HCT116 (cell line): Measurements from ENCODE around the gene LYSMD3. TPM values are rescaled to one million over a fixed set of nuclear protein-coding genes. Genes with fewer than 3 reads are reported as not detected.

Experiments
- ATAC-seq: fragments of 200-7000 bp; cut with Tn5 transposase; 2 replicates; pipeline ENCODE4 v1.9.1; 2020; ENCODE audit warnings: mild to moderate bottlenecking, moderate library complexity
- BruUV-seq: library from RNA; stranded (reverse); fragments of 400-500 nt; replicated peaks from 2 replicates; lab custom pipeline; 2021; lab: Mats Ljungman, UMichigan
- CTCF ChIA-PET: fragments of 300-600 bp; sonication (Branson Sonifier 250); formaldehyde crosslinking; loops from one replicate; lab custom pipeline; 2021; ENCODE audit warnings: antibody characterized with exemption; lab: Charles Lee
- POLR2A ChIA-PET: fragments of 300-600, 350-600 bp; sonication (Branson Sonifier 250); formaldehyde crosslinking; loops from one replicate; lab custom pipeline; 2021; ENCODE audit warnings: antibody characterized with exemption; lab: Charles Lee
- RAD21 ChIA-PET, 2 experiments: fragments of 300-600 bp; sonication (Branson Sonifier 250); formaldehyde crosslinking; loops; one replicate each; lab custom pipeline; 2023; ENCODE audit warnings: low total read pairs in 2 of 2; ENCODE audit not compliant: uncharacterized antibody in 2 of 2, unreplicated experiment in 2 of 2, low non-redundant PET in 1 of 2; lab: Charles Lee
- DNase-seq: peaks from one replicate; pipeline ENCODE4 v3.0.0-alpha.2; 2010; ENCODE audit warnings: low read depth, low spot score
- H2AFZ ChIP-seq: fragments of 200-600 bp; shearing (Covaris generic), sonication (generic); 2 replicates; pipeline ENCODE4 v1.6.1; 2017; ENCODE audit warnings: low read depth, mixed run types, mixed read lengths, antibody characterized with exemption, low read length; ENCODE audit not compliant: poor library complexity, severe bottlenecking
- H3K27ac ChIP-seq: 2 replicates; pipeline ENCODE4 v1.5.1; 2012; ENCODE audit warnings: low read depth, low read length
- H3K27me3 ChIP-seq: fragments of 200-600 bp; sonication (generic); 2 replicates; pipeline ENCODE4 v1.6.1; 2016; ENCODE audit warnings: mixed run types, low read length, mixed read lengths; ENCODE audit not compliant: insufficient read depth
- H3K36me3 ChIP-seq, 2 experiments: fragments of 200-500 bp in 1 of 2; fragments of 200-600 bp in 1 of 2; sonication (Bioruptor generic) in 1 of 2; sonication (generic) in 1 of 2; 2 replicates each; pipeline versions ENCODE4 v1.5.1 to v1.6.1; 2014 to 2016; ENCODE audit warnings: low read length in 2 of 2, inconsistent platforms in 1 of 2, mixed read lengths in 1 of 2, mixed run types in 1 of 2; ENCODE audit not compliant: insufficient read depth in 2 of 2, control insufficient read depth in 1 of 2
- H3K4me1 ChIP-seq, 2 experiments: fragments of 200-600 bp in 1 of 2; sonication (generic) in 1 of 2; 2 replicates each; pipeline versions ENCODE4 v1.5.1 to v1.6.1; 2012 to 2017; ENCODE audit warnings: low read length in 2 of 2, inconsistent platforms in 1 of 2, mild to moderate bottlenecking in 1 of 2, mixed read lengths in 1 of 2, mixed run types in 1 of 2, moderate library complexity in 1 of 2; ENCODE audit not compliant: insufficient read depth in 2 of 2, control insufficient read depth in 1 of 2
- H3K4me2 ChIP-seq: fragments of 200-600 bp; sonication (generic); 2 replicates; pipeline ENCODE4 v1.6.1; 2017; ENCODE audit warnings: mixed run types, low read length, mixed read lengths
- H3K4me3 ChIP-seq, 2 experiments: fragments of 200-600 bp in 1 of 2; sonication (generic) in 1 of 2; replicated peaks in 1 of 2; 2 replicates each; pipeline ENCODE4 v1.5.1; 2011 to 2016; ENCODE audit warnings: low read length in 2 of 2, control low read depth in 1 of 2, low read depth in 1 of 2, mild to moderate bottlenecking in 1 of 2, mixed read lengths in 1 of 2, mixed run types in 1 of 2
- H3K79me2 ChIP-seq: fragments of 200-600 bp; sonication (generic); 2 replicates; pipeline ENCODE4 v1.6.1; 2017; ENCODE audit warnings: mild to moderate bottlenecking, mixed run types, low read length, moderate library complexity, mixed read lengths; ENCODE audit not compliant: insufficient read depth
- H3K9ac ChIP-seq: fragments of 200-600 bp; sonication (generic); 2 replicates; pipeline ENCODE4 v1.6.1; 2016; ENCODE audit warnings: low read length, mixed read lengths
- H3K9me2 ChIP-seq: fragments of 200-600 bp; sonication (generic), shearing (Covaris generic); 2 replicates; pipeline ENCODE4 v1.6.1; 2017; ENCODE audit warnings: mixed run types, mild to moderate bottlenecking, moderate library complexity; ENCODE audit not compliant: insufficient read depth
- H3K9me3 ChIP-seq, 2 experiments: fragments of 200-500 bp in 1 of 2; fragments of 200-600 bp in 1 of 2; sonication (Bioruptor generic) in 1 of 2; sonication (generic) in 1 of 2; 2 replicates each; pipeline ENCODE4 v1.6.1; 2014 to 2017; ENCODE audit warnings: low read length in 2 of 2, mixed read lengths in 2 of 2, inconsistent platforms in 1 of 2, low read depth in 1 of 2, mild to moderate bottlenecking in 1 of 2, mixed run types in 1 of 2, moderate library complexity in 1 of 2; ENCODE audit not compliant: control insufficient read depth in 1 of 2, insufficient read depth in 1 of 2
- H4K20me1 ChIP-seq: fragments of 200-600 bp; sonication (generic), shearing (Covaris generic); 2 replicates; pipeline ENCODE4 v1.6.1; 2017; ENCODE audit warnings: mixed run types, mild to moderate bottlenecking, moderate library complexity; ENCODE audit not compliant: insufficient read depth
- CBX3 ChIP-seq: IDR thresholded peaks from 2 replicates; pipeline ENCODE4 v1.6.1; 2012; ENCODE audit warnings: low read depth
- CEBPB ChIP-seq: IDR thresholded peaks from 2 replicates; pipeline ENCODE4 v1.6.1; 2012; ENCODE audit warnings: low read depth
- EGR1 ChIP-seq: IDR thresholded peaks from 2 replicates; pipeline ENCODE4 v1.6.1; 2012; ENCODE audit warnings: low read depth
- ELF1 ChIP-seq: IDR thresholded peaks from 2 replicates; pipeline ENCODE4 v1.6.1; 2012; ENCODE audit warnings: low read depth, borderline replicate concordance
- EZH2 ChIP-seq: fragments of 200-600 bp; sonication (generic); IDR thresholded peaks from 2 replicates; pipeline ENCODE4 v1.6.1; 2017; ENCODE audit warnings: antibody characterized with exemption, mixed run types
- EZH2phosphoT487 ChIP-seq: fragments of 200-600 bp; IDR thresholded peaks from 2 replicates; pipeline ENCODE4 v1.6.1; 2018; ENCODE audit warnings: antibody characterized with exemption, borderline replicate concordance
- FOSL1 ChIP-seq: IDR thresholded peaks from 2 replicates; pipeline ENCODE4 v1.6.1; 2012; ENCODE audit warnings: low read depth
- POLR2A ChIP-seq: IDR thresholded peaks from 2 replicates; pipeline ENCODE4 v1.7.0; 2011; ENCODE audit warnings: borderline replicate concordance; ENCODE audit not compliant: insufficient read depth, insufficient read length; ENCODE audit errors: extremely low read depth
- POLR2AphosphoS5 ChIP-seq: IDR thresholded peaks from 2 replicates; pipeline ENCODE4 v1.6.1; 2011; ENCODE audit warnings: mild to moderate bottlenecking, low read depth, low read length, moderate library complexity
- RAD21 ChIP-seq: IDR thresholded peaks from 2 replicates; pipeline ENCODE4 v1.6.1; 2012; ENCODE audit warnings: low read depth, mild to moderate bottlenecking
- SIN3A ChIP-seq: IDR thresholded peaks from 2 replicates; pipeline ENCODE4 v1.6.1; 2012; ENCODE audit warnings: low read depth
- SRF ChIP-seq: IDR thresholded peaks from 2 replicates; pipeline ENCODE4 v1.6.1; 2012; ENCODE audit warnings: low read depth
- TCF7L2 ChIP-seq: IDR thresholded peaks from 2 replicates; pipeline ENCODE4 v1.7.0; 2011; ENCODE audit warnings: borderline replicate concordance, inconsistent platforms; ENCODE audit not compliant: insufficient read depth, insufficient read length; ENCODE audit errors: extremely low read depth
- YY1 ChIP-seq: IDR thresholded peaks from 2 replicates; pipeline ENCODE4 v1.6.1; 2011; ENCODE audit warnings: low read length, low read depth, moderate library complexity, mild to moderate bottlenecking; ENCODE audit not compliant: insufficient replicate concordance; ENCODE audit errors: extremely low read depth
- intact Hi-C: fragments of 100-400 bp; cut with micrococcal nuclease; formaldehyde crosslinking; loops from 2 replicates; pipeline ENCODE4 v1.10.0; 2022
- total RNA-seq: library from RNA; stranded (reverse); gene quantifications from one replicate; pipeline ENCODE4 v1.2.1, GENCODE V29; 2021; ENCODE audit not compliant: unreplicated experiment
- TF ChIP-seq, protein P1 (sequence below): IDR thresholded peaks from 2 replicates; pipeline ENCODE4 v1.6.1; 2012
- TF ChIP-seq, protein P2 (sequence below): IDR thresholded peaks from 2 replicates; pipeline ENCODE4 v1.6.1; 2011; ENCODE audit warnings: mild to moderate bottlenecking, low read length, moderate library complexity; ENCODE audit not compliant: insufficient replicate concordance; ENCODE audit errors: extremely low read depth
- TF ChIP-seq, protein P3 (sequence below): IDR thresholded peaks from 2 replicates; pipeline ENCODE4 v1.6.1; 2012
- TF ChIP-seq, protein P4 (sequence below), 3 experiments: fragments of 200-600 bp in 1 of 3; sonication (generic) in 1 of 3; IDR thresholded peaks in 2 of 3; conservative IDR thresholded peaks in 1 of 3; 2 replicates each; pipeline ENCODE4 v1.5.1; 2012 to 2017; ENCODE audit warnings: low read depth in 2 of 3, low read length in 2 of 3, antibody characterized with exemption in 1 of 3, borderline replicate concordance in 1 of 3, control low read depth in 1 of 3, mild to moderate bottlenecking in 1 of 3, mixed read lengths in 1 of 3, mixed run types in 1 of 3, moderate library complexity in 1 of 3; ENCODE audit not compliant: insufficient read depth in 1 of 3

Gene LYSMD3
- total RNA-seq, 1 experiment from 2014 or later = 18.0 TPM

DNA sequence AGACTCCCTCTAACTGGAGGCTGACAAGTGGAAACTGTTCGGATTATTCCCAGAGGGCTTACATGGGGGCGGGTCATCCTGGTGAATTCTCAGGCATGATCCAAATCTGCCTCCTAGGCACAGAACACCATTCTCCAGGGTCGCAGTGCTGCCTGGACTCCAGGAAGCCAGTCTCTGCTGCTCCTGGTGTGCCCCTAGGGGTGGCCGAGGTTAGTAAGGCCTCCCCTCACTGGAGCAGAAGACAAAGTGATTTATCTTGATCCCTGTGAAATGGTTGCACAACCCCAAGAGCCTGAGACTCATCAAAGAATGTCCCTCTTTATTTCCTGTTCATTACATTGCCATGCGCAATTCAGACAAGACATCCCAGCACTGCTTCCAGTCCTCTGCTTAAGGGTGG, 46.3 kb upstream of the LYSMD3 start (continued):
- TF ChIP-seq, protein P1, sequence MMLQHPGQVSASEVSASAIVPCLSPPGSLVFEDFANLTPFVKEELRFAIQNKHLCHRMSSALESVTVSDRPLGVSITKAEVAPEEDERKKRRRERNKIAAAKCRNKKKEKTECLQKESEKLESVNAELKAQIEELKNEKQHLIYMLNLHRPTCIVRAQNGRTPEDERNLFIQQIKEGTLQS = no peak
- TF ChIP-seq ELF1 (no peak), YY1 (no peak), EGR1 (no peak), CBX3 (no peak), CEBPB (no peak), SIN3A (no peak), FOSL1 (no peak), SRF (no peak), RAD21 (no peak), POLR2A (no peak)
- TF ChIP-seq, protein P2, sequence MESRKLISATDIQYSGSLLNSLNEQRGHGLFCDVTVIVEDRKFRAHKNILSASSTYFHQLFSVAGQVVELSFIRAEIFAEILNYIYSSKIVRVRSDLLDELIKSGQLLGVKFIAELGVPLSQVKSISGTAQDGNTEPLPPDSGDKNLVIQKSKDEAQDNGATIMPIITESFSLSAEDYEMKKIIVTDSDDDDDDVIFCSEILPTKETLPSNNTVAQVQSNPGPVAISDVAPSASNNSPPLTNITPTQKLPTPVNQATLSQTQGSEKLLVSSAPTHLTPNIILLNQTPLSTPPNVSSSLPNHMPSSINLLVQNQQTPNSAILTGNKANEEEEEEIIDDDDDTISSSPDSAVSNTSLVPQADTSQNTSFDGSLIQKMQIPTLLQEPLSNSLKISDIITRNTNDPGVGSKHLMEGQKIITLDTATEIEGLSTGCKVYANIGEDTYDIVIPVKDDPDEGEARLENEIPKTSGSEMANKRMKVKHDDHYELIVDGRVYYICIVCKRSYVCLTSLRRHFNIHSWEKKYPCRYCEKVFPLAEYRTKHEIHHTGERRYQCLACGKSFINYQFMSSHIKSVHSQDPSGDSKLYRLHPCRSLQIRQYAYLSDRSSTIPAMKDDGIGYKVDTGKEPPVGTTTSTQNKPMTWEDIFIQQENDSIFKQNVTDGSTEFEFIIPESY = no peak

DNA sequence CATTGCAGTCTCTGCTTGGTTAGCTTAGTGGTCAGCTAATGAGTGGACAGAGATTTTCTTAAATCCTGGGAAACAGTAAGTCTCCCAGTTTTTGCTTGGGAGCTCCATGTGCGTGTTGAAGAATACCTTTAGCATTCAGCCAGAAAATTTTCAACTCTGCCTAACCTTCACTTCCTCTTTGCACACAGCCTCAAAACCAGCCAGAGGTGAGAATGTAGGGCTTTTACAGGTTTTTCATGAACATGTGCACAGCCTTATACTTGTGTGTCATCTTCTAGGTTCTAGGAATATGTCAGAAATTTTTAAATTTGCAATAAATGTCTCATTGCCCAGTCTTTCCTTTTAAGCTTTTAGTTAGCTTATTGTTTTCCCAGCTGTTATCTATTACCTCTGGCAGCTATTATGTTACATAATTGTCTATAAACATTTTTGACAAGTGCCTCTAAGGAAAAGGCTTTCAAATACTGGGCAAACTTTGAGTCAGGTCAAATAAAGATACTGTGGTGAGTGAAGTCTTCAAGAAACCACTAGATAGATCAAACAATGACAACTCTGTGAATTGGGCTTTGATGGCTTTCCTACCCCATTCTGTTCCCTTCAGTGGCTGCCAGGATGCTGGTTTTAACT, 41.9 kb upstream of the LYSMD3 start:
- H3K36me3 ChIP-seq = no peaks in the 10 kb centered on the region
- H4K20me1 ChIP-seq = no peaks in the 10 kb centered on the region
- H2AFZ ChIP-seq = no peak overlapping the region
- CTCF ChIA-PET = no interaction called here
- no peaks in the 10 kb centered on the region for H3K9me3 ChIP-seq
- H3K4me3 ChIP-seq = no peak overlapping the region
- H3K27me3 ChIP-seq = no peaks in the 10 kb centered on the region
- ATAC-seq (no peak), DNase-seq (no peak)
- H3K27ac ChIP-seq = no peak overlapping the region
- TF ChIP-seq SIN3A = no peak
- no peak for TF ChIP-seq EZH2
- TF ChIP-seq, protein P3, sequence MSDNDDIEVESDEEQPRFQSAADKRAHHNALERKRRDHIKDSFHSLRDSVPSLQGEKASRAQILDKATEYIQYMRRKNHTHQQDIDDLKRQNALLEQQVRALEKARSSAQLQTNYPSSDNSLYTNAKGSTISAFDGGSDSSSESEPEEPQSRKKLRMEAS = no peak
- TF ChIP-seq, protein P4, sequence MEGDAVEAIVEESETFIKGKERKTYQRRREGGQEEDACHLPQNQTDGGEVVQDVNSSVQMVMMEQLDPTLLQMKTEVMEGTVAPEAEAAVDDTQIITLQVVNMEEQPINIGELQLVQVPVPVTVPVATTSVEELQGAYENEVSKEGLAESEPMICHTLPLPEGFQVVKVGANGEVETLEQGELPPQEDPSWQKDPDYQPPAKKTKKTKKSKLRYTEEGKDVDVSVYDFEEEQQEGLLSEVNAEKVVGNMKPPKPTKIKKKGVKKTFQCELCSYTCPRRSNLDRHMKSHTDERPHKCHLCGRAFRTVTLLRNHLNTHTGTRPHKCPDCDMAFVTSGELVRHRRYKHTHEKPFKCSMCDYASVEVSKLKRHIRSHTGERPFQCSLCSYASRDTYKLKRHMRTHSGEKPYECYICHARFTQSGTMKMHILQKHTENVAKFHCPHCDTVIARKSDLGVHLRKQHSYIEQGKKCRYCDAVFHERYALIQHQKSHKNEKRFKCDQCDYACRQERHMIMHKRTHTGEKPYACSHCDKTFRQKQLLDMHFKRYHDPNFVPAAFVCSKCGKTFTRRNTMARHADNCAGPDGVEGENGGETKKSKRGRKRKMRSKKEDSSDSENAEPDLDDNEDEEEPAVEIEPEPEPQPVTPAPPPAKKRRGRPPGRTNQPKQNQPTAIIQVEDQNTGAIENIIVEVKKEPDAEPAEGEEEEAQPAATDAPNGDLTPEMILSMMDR (IDR thresholded peaks at IDR 0.05 in 2 of 3, conservative IDR thresholded peaks at IDR 0.05 in 1 of 3; ENCODE audit: borderline replicate concordance in 1 of 3, insufficient read depth in 1 of 3, low read depth in 2 of 3, low read length in 2 of 3) = no peak
- TF ChIP-seq POLR2AphosphoS5 = no peak
- TF ChIP-seq FOSL1 = no peak
- TF ChIP-seq EGR1 = no peak
- no peak for TF ChIP-seq EZH2phosphoT487
- no peak for TF ChIP-seq TCF7L2
- intact Hi-C loops = no loop called here
- no peaks in the 10 kb centered on the region for H3K79me2 ChIP-seq
- H3K9ac ChIP-seq = no peak overlapping the region
- H3K4me1 ChIP-seq = no peaks in the 10 kb centered on the region
- BruUV-seq = no TSS peak
- POLR2A ChIA-PET = no interaction called here
- no peak overlapping the region for H3K4me2 ChIP-seq
- no peaks in the 10 kb centered on the region for H3K9me2 ChIP-seq
- RAD21 ChIA-PET = no interaction called here
